K562 (cell line): ENCODE measurements around the gene SRD5A1. TPM values are rescaled to one million over a fixed set of nuclear protein-coding genes. Genes with fewer than 3 reads are reported as not detected.
A peak's percentile ranks its signal among the peaks of the same experiment; 100 is the strongest.
"Not testable (repeated sequence)": the region's sequence is repeated elsewhere in the genome, so short reads cannot be mapped to it uniquely, and the experiment has no call there.

Experiments used
- ATAC-seq: fragments of 200-7000 bp; cut with Tn5 transposase; 3 replicates; pipeline ENCODE4 v1.9.1; 2020; ENCODE audit warnings: moderate library complexity
- BruUV-seq: library from RNA; stranded (reverse); fragments of 400-500 nt; replicated peaks from 2 replicates; lab custom pipeline; 2021; lab: Mats Ljungman, UMichigan
- CTCF ChIA-PET: fragments of 300-600 bp; formaldehyde crosslinking; extraction: SDS; loops from one replicate; lab custom pipeline; 2021; ENCODE audit warnings: low intra/inter-chr PET ratio; lab: Yijun Ruan, JAX
- POLR2A ChIA-PET: fragments of 300-600, 350-650 bp; sonication (Branson Sonifier 250); formaldehyde crosslinking; extraction: SDS; loops from one replicate; lab custom pipeline; 2021; ENCODE audit warnings: antibody characterized with exemption, inconsistent platforms; lab: Yijun Ruan, JAX
- DNase-seq, 4 experiments: peaks; one replicate each; pipeline versions ENCODE4 v3.0.0 to v3.0.0-alpha.2; 2011 to 2018; ENCODE audit warnings: low spot score in 3 of 4, mixed read lengths in 3 of 4; ENCODE audit errors: extremely low read depth in 1 of 4
- FAIRE-seq: peaks from 2 replicates; lab custom pipeline; 2011; peaks lifted over from hg19 to GRCh38; lab: Jason Lieb, UNC
- H2AFZ ChIP-seq: 2 replicates; pipeline ENCODE4 v1.6.0; 2011; ENCODE audit warnings: low read depth, low read length, control low read depth, inconsistent platforms
- H3K27ac ChIP-seq: fragments of 200-600 bp; 3 replicates; pipeline ENCODE4 v1.8.0; 2011; ENCODE audit warnings: low read depth, mild to moderate bottlenecking, control low read depth, inconsistent platforms, low read length, moderate library complexity, mixed read lengths; ENCODE audit errors: extremely low read depth
- H3K27me3 ChIP-seq, 2 experiments: fragments of 300-600 bp in 1 of 2; 2 replicates in 1 of 2; 3 replicates in 1 of 2; pipeline versions ENCODE4 v1.6.0 to v1.8.0; 2011; ENCODE audit warnings: inconsistent platforms in 2 of 2, low read length in 2 of 2, mild to moderate bottlenecking in 1 of 2, mixed read lengths in 1 of 2, moderate library complexity in 1 of 2; ENCODE audit not compliant: control insufficient read depth in 2 of 2, insufficient read depth in 2 of 2
- H3K36me3 ChIP-seq: fragments of 300-600 bp; 3 replicates; pipeline ENCODE4 v1.8.0; 2011; ENCODE audit warnings: mild to moderate bottlenecking, low read length, inconsistent platforms; ENCODE audit not compliant: control insufficient read depth, insufficient read depth
- H3K4me1 ChIP-seq, 2 experiments: fragments of 200-600 bp in 1 of 2; replicated peaks in 1 of 2; 2 replicates in 1 of 2; 3 replicates in 1 of 2; pipeline versions ENCODE4 v1.5.1 to v1.8.0; 2011; ENCODE audit warnings: inconsistent platforms in 2 of 2, low read length in 2 of 2, mild to moderate bottlenecking in 1 of 2, mixed read lengths in 1 of 2, moderate library complexity in 1 of 2; ENCODE audit not compliant: control insufficient read depth in 2 of 2, insufficient read depth in 2 of 2
- H3K4me2 ChIP-seq: 2 replicates; pipeline ENCODE4 v1.6.1; 2011; ENCODE audit warnings: low read length, control low read depth, inconsistent platforms, mixed read lengths; ENCODE audit not compliant: insufficient read depth
- H3K4me3 ChIP-seq: fragments of 200-600 bp; sonication (generic), shearing (Covaris generic); 2 replicates; pipeline ENCODE4 v1.5.1; 2016; ENCODE audit warnings: control low read depth, inconsistent platforms
- H3K79me2 ChIP-seq: fragments of 200-600 bp; 3 replicates; pipeline ENCODE4 v1.8.0; 2011; ENCODE audit warnings: low read length, inconsistent platforms; ENCODE audit not compliant: control insufficient read depth, insufficient read depth
- H3K9ac ChIP-seq, 2 experiments: 2 replicates each; pipeline versions ENCODE4 v1.6.0 to v1.6.1; 2011; ENCODE audit warnings: low read depth in 2 of 2, low read length in 2 of 2, control low read depth in 1 of 2, inconsistent platforms in 1 of 2, mild to moderate bottlenecking in 1 of 2, mixed read lengths in 1 of 2; ENCODE audit not compliant: insufficient read depth in 1 of 2
- H3K9me1 ChIP-seq: one replicate; pipeline ENCODE4 v1.6.0; 2011; ENCODE audit warnings: inconsistent platforms, mild to moderate bottlenecking, low read length, moderate library complexity; ENCODE audit not compliant: control insufficient read depth, insufficient read depth
- H3K9me3 ChIP-seq: replicated peaks from 2 replicates; pipeline ENCODE4 v1.5.1; 2011; ENCODE audit warnings: low read depth, low read length, inconsistent platforms; ENCODE audit not compliant: control insufficient read depth, insufficient read depth
- H4K20me1 ChIP-seq: replicated peaks from 2 replicates; pipeline ENCODE4 v1.6.1; 2011; ENCODE audit warnings: low read length, inconsistent platforms, mixed read lengths; ENCODE audit not compliant: control insufficient read depth, insufficient read depth
- CEBPB ChIP-seq: fragments of 450-650 bp; IDR thresholded peaks from 2 replicates; pipeline ENCODE4 v1.6.1; 2016; ENCODE audit warnings: missing genetic modification characterization, missing compliant biosample characterization
- CEBPG ChIP-seq, 3 experiments: fragments of 200-800 bp in 1 of 3; sonication (Bioruptor generic) in 1 of 3; sonication (generic) in 1 of 3; formaldehyde crosslinking in 1 of 3; IDR thresholded peaks in 2 of 3; conservative IDR thresholded peaks in 1 of 3; 2 replicates each; pipeline versions ENCODE4 v1.6.1 to v1.8.0; 2016 to 2022; ENCODE audit warnings: missing compliant biosample characterization in 2 of 3, missing genetic modification characterization in 2 of 3, mild to moderate bottlenecking in 1 of 3, missing genetic modification reagents in 1 of 3
- ZNF146 ChIP-seq: IDR thresholded peaks from one replicate; pipeline ENCODE4 v1.6.1; 2018; ENCODE audit warnings: missing compliant biosample characterization; ENCODE audit not compliant: unreplicated experiment
- WGBS: fragments of 100-300 bp; shearing (Covaris generic); methylation state at CpG from one replicate; pipeline ENCODE4 v1.1.6; 2016; ENCODE audit warnings: low coverage, mixed read lengths; ENCODE audit not compliant: insufficient coverage; ENCODE audit errors: missing lambda C conversion rate; 5-methylcytosine and 5-hydroxymethylcytosine counted together
- in situ Hi-C: fragments of 300-500 bp; cut with MboI; formaldehyde crosslinking; loops from 4 replicates; pipeline ENCODE4 v1.15.0; 2018; ENCODE audit warnings: inconsistent platforms, mixed read lengths
- intact Hi-C: fragments of 100-400 bp; cut with micrococcal nuclease; formaldehyde crosslinking; loops from 2 replicates; pipeline ENCODE4 v1.14.2; 2022
- polyA plus RNA-seq, 8 experiments: library from polyadenylated mRNA; depleted of rRNA in 4 of 8; stranded (reverse) in 5 of 8; unstranded in 3 of 8; fragments of >200 nt; fragmentation: Nextera tagmentation in 2 of 8; fragmentation: Illumina TruSeq in 1 of 8; extraction: Ambion mirVana in 2 of 8; extraction: Trizol in 1 of 8; gene quantifications; 2 replicates each; pipeline versions ENCODE4 v1.2.1 to v1.2.3, GENCODE V29; 2011 to 2014; ENCODE audit warnings: inconsistent platforms in 1 of 8, missing spikeins in 1 of 8
- total RNA-seq, 7 experiments: library from RNA; depleted of rRNA in 6 of 7; stranded (reverse); fragments of >200 nt in 6 of 7; fragmentation: Illumina TruSeq in 2 of 7; extraction: Trizol in 2 of 7; gene quantifications; 2 replicates each; pipeline versions ENCODE4 v1.2.1 to v1.2.3, GENCODE V29; 2011 to 2021; ENCODE audit warnings: low replicate concordance in 1 of 7

SRD5A1 gene
- total and polyA plus RNA-seq, 9 of the 15 experiments (the other 6 are each of a cell fraction or from before 2014, with no cell fraction given): 1.3 to 22.6 (median 8.1) TPM

- H3K79me2 ChIP-seq; POLR2A ChIA-PET; H4K20me1 ChIP-seq; DNase-seq; H3K9ac ChIP-seq; BruUV-seq; intact Hi-C loops; H3K36me3 ChIP-seq; in situ Hi-C loops; H2AFZ ChIP-seq; H3K27me3 ChIP-seq; H3K4me2 ChIP-seq; H3K4me3 ChIP-seq; H3K27ac ChIP-seq; H3K9me3 ChIP-seq; FAIRE-seq; H3K9me1 ChIP-seq; ATAC-seq; CTCF ChIA-PET; TF ChIP-seq CEBPG (CRISPR knock-in tag; IDR thresholded peaks at IDR 0.05): not testable (repeated sequence)
- TF ChIP-seq ZNF146 (CRISPR knock-in tag) (peak; percentile 81), CEBPG (tag; conservative IDR thresholded peaks at IDR 0.05 in 1 of 2, IDR thresholded peaks at IDR 0.05 in 1 of 2) (0 out of 4 replicates have a peak, but pooled peaks of 1 of the 2 experiments have one; percentile 6), CEBPB (tag) (peak; percentile 47)
- WGBS: 91% methylated on average over 11 of the region's 11 CpGs
- peaks cover 10 to 11% of the 10 kb centered on the region in 2 experiments for H3K4me1 ChIP-seq
Measured at GRCh38 chr5:6645571-6646362, 12.5 kb downstream of the SRD5A1 start.
